GM12892 (cell line): Measurements from ENCODE around the gene IFITM10.

Source experiments
- POLR2AphosphoS5 ChIP-seq: IDR thresholded peaks from 2 replicates; pipeline ENCODE4 v1.6.1; 2011; ENCODE audit warnings: low read depth, low read length, control low read depth
- TAF1 ChIP-seq: IDR thresholded peaks from 2 replicates; pipeline ENCODE4 v1.6.1; 2011; ENCODE audit warnings: low read depth, mild to moderate bottlenecking, control low read depth, low read length, borderline replicate concordance

DNA sequence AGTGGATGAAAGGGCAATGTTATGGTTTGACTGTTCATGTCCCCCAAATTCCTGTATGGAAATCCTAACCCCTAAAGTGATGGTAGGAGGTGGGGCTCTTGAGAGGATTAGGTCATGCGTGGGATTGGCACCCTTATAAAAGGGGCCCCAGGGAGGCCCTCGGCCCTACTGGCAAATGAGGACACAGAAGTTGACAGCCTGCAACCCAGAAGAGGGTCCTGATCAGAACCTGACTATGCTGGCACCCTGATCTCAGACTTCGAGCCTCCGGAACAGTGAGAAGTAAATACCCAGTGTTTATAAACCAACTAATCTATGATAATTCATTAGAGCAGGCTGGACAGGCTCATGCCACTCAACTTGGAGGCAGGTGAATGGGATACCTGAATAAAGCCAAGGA lies 8.7 kb downstream of the IFITM10 start:
- TF ChIP-seq TAF1 = no peak
- TF ChIP-seq POLR2AphosphoS5 = no peak
